Neural cell (in vitro differentiated cells): ENCODE data around the gene FCRLA. TPM values are rescaled to one million over a fixed set of nuclear protein-coding genes. Genes with fewer than 3 reads are reported as not detected.

Source experiments
- H2AFZ ChIP-seq: fragments of 200-600, 300-800 bp; sonication (generic), shearing (Covaris generic); 2 replicates; pipeline ENCODE4 v1.6.0; 2014; ENCODE audit warnings: low read depth, mild to moderate bottlenecking, antibody characterized with exemption, low read length, moderate library complexity
- H3F3A ChIP-seq: fragments of 200-600 bp; shearing (Covaris generic); 2 replicates; pipeline ENCODE4 v1.6.1; 2016; ENCODE audit warnings: mild to moderate bottlenecking, moderate library complexity, mixed read lengths, antibody characterized with exemption, low read length; ENCODE audit not compliant: insufficient read depth, poor library complexity, severe bottlenecking
- H3K27ac ChIP-seq: fragments of 200-600, 300-800 bp; sonication (generic), shearing (Covaris generic); 2 replicates; pipeline ENCODE4 v1.5.1; 2014; ENCODE audit warnings: mild to moderate bottlenecking, low read length, moderate library complexity
- H3K27me3 ChIP-seq: fragments of 300-800, 200-600 bp; sonication (generic), shearing (Covaris generic); 2 replicates; pipeline ENCODE4 v1.6.0; 2014; ENCODE audit warnings: mild to moderate bottlenecking, low read depth, low read length, moderate library complexity; ENCODE audit not compliant: insufficient read depth
- H3K36me3 ChIP-seq: fragments of 300-800, 200-600 bp; sonication (generic), shearing (Covaris generic); 2 replicates; pipeline ENCODE4 v1.5.1; 2014; ENCODE audit warnings: mild to moderate bottlenecking, antibody characterized with exemption, low read length, moderate library complexity; ENCODE audit not compliant: insufficient read depth
- H3K4me2 ChIP-seq: fragments of 300-800, 200-600 bp; sonication (generic), shearing (Covaris generic); 2 replicates; pipeline ENCODE4 v1.6.0; 2014; ENCODE audit warnings: mild to moderate bottlenecking, low read length
- H3K4me3 ChIP-seq: fragments of 300-800, 200-600 bp; sonication (generic), shearing (Covaris generic); 2 replicates; pipeline ENCODE4 v1.5.1; 2014; ENCODE audit warnings: mild to moderate bottlenecking, low read length, moderate library complexity
- H3K79me2 ChIP-seq: fragments of 200-600 bp; shearing (Covaris generic); replicated peaks from 2 replicates; pipeline ENCODE4 v1.6.0; 2014; ENCODE audit warnings: mild to moderate bottlenecking, low read length, moderate library complexity; ENCODE audit not compliant: insufficient read depth
- H3K9ac ChIP-seq: fragments of 300-800, 200-600 bp; sonication (generic), shearing (Covaris generic); 2 replicates; pipeline ENCODE4 v1.6.1; 2016; ENCODE audit warnings: mild to moderate bottlenecking, low read length, mixed read lengths
- H3K9me2 ChIP-seq: fragments of 200-600 bp; shearing (Covaris generic); 2 replicates; pipeline ENCODE4 v1.6.1; 2016; ENCODE audit warnings: mild to moderate bottlenecking, low read length, mixed read lengths; ENCODE audit not compliant: insufficient read depth
- H3K9me3 ChIP-seq: fragments of 200-600, 300-800 bp; sonication (generic), shearing (Covaris generic); 2 replicates; pipeline ENCODE4 v1.6.1; 2016; ENCODE audit warnings: mild to moderate bottlenecking, mixed run types, low read length, moderate library complexity, mixed read lengths
- H4K20me1 ChIP-seq: fragments of 200-600 bp; shearing (Covaris generic); 2 replicates; pipeline ENCODE4 v1.6.1; 2016; ENCODE audit warnings: mild to moderate bottlenecking, mixed run types; ENCODE audit not compliant: insufficient read depth
- CTCF ChIP-seq: fragments of 450-650 bp; IDR thresholded peaks from 2 replicates; pipeline ENCODE4 v1.5.1; 2014; ENCODE audit warnings: antibody characterized with exemption, mild to moderate bottlenecking, moderate library complexity; ENCODE audit not compliant: poor library complexity, severe bottlenecking
- EP300 ChIP-seq: fragments of 450-650 bp; conservative IDR thresholded peaks from 2 replicates; pipeline ENCODE4 v1.6.1; 2014; ENCODE audit warnings: antibody characterized with exemption, mild to moderate bottlenecking, moderate library complexity; ENCODE audit not compliant: poor library complexity, severe bottlenecking
- EZH2 ChIP-seq: fragments of 200-600, 300-800 bp; shearing (Covaris generic), sonication (generic); IDR thresholded peaks from 2 replicates; pipeline ENCODE4 v1.6.1; 2014; ENCODE audit warnings: antibody characterized with exemption, low read length, borderline replicate concordance, mild to moderate bottlenecking; ENCODE audit not compliant: insufficient read depth, poor library complexity, severe bottlenecking
- MXI1 ChIP-seq: fragments of 450-650 bp; conservative IDR thresholded peaks from 2 replicates; pipeline ENCODE4 v1.6.1; 2014; ENCODE audit warnings: antibody characterized with exemption, mild to moderate bottlenecking; ENCODE audit not compliant: poor library complexity, severe bottlenecking
- POLR2AphosphoS5 ChIP-seq: IDR thresholded peaks from 2 replicates; pipeline ENCODE4 v1.6.1; 2012
- RAD21 ChIP-seq: fragments of 450-650 bp; conservative IDR thresholded peaks from 2 replicates; pipeline ENCODE4 v1.6.1; 2014; ENCODE audit warnings: antibody characterized with exemption, mild to moderate bottlenecking, moderate library complexity
- REST ChIP-seq: IDR thresholded peaks from 2 replicates; pipeline ENCODE4 v1.6.1; 2012; ENCODE audit warnings: borderline replicate concordance
- SMC3 ChIP-seq: fragments of 450-650 bp; conservative IDR thresholded peaks from 2 replicates; pipeline ENCODE4 v1.6.1; 2014; ENCODE audit warnings: antibody characterized with exemption, mild to moderate bottlenecking, moderate library complexity; ENCODE audit not compliant: poor library complexity
- TAF1 ChIP-seq: IDR thresholded peaks from 2 replicates; pipeline ENCODE4 v1.6.1; 2012; ENCODE audit warnings: low read depth
- polyA plus RNA-seq: library from polyadenylated mRNA; depleted of rRNA; stranded (reverse); fragments of >200 nt; gene quantifications from 2 replicates; pipeline ENCODE4 v1.2.3, GENCODE V29; 2014

Gene FCRLA
- polyA plus RNA-seq, 1 donor from 2014 or later: not detected

- Histone ChIP-seq H3F3A (no peaks in the 10 kb centered on the region), H3K4me2 (no peak overlapping the region), H3K27ac (no peak overlapping the region), H3K9me3 (no peaks in the 10 kb centered on the region), H3K4me3 (no peak overlapping the region), H3K36me3 (no peaks in the 10 kb centered on the region), H4K20me1 (no peaks in the 10 kb centered on the region), H3K9me2 (no peaks in the 10 kb centered on the region), H3K79me2 (no peaks in the 10 kb centered on the region), H3K9ac (no peak overlapping the region), H3K27me3 (no peaks in the 10 kb centered on the region), H2AFZ (no peak overlapping the region)
- TF ChIP-seq EZH2 (no peak), POLR2AphosphoS5 (no peak), SMC3 (no peak), CTCF (no peak), TAF1 (no peak), EP300 (no peak), MXI1 (no peak), REST (no peak), RAD21 (no peak)
Measured at GRCh38 chr1:161702250-161702649, 4.8 kb upstream of the FCRLA start.

GRCh38 chr1:161705537-161705936 lies 1.5 kb upstream of the FCRLA start:
- Histone ChIP-seq H4K20me1 (no peaks in the 10 kb centered on the region), H3K4me2 (no peak overlapping the region), H3K9ac (no peak overlapping the region), H3K9me3 (no peaks in the 10 kb centered on the region), H3K9me2 (no peaks in the 10 kb centered on the region), H3K79me2 (no peaks in the 10 kb centered on the region), H3K36me3 (no peaks in the 10 kb centered on the region), H3K27ac (no peak overlapping the region), H3F3A (no peaks in the 10 kb centered on the region), H2AFZ (no peak overlapping the region), H3K27me3 (no peaks in the 10 kb centered on the region), H3K4me3 (no peak overlapping the region)
- no peak for TF ChIP-seq MXI1
- TF ChIP-seq EZH2: no peak
- TF ChIP-seq CTCF: no peak
- TF ChIP-seq TAF1: no peak
- TF ChIP-seq SMC3: no peak
- no peak for TF ChIP-seq POLR2AphosphoS5
- TF ChIP-seq REST: no peak
- no peak for TF ChIP-seq RAD21
- no peak for TF ChIP-seq EP300
